NT2/D1 (cell line): ENCODE results near the gene NUDT4B.
"Not testable (repeated sequence)": the region's sequence is repeated elsewhere in the genome, so short reads cannot be mapped to it uniquely, and the experiment has no call there.

Experiments used
- YY1 ChIP-seq: IDR thresholded peaks from 2 replicates; pipeline ENCODE4 v1.6.1; 2011; ENCODE audit not compliant: insufficient read length, insufficient read depth
- ZNF274 ChIP-seq: IDR thresholded peaks from 2 replicates; pipeline ENCODE4 v1.6.1; 2011; ENCODE audit warnings: mild to moderate bottlenecking, low read depth, low read length

DNA sequence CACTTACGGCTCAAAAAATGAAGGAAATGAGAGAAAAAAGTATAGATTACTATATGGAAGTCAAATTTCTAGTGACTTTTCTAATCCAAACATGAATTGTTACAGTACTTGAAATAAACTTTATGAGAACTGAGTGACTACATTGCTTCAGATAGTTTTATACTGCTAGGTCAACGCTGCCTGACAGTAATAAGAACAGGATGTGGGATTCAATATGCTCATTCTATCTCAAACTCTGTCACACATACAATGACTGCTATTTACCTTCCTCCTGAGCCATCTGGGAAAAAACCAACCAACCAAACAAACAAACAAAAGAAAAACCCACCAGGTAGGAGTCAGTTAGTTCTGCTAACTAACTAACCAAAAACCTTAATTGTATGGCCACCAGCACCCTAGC is 20.0 kb downstream of the NUDT4B start:
- not testable (repeated sequence) for TF ChIP-seq YY1, ZNF274
